Measurements from ENCODE around the gene OTX2.

The OTX2 gene

GRCh38 chr14:56796259-56796658 lies 14.0 kb downstream of the OTX2 start:
- no peak for DNase-seq (ENCODE audit: low spot score)

GRCh38 chr14:56795284-56795622 lies 15.0 kb downstream of the OTX2 start:
- no peak for DNase-seq (ENCODE audit: low spot score)

- no peak for DNase-seq (ENCODE audit: low spot score)
These were observed 15.6 kb downstream of the OTX2 start for GRCh38 chr14:56794557-56795283.

GRCh38 chr14:56794088-56794556 lies 16.2 kb downstream of the OTX2 start:
- DNase-seq (ENCODE audit: low spot score): no peak

- DNase-seq (ENCODE audit: low spot score): no peak
These were observed 20.3 kb downstream of the OTX2 start for GRCh38 chr14:56789955-56790354.

GRCh38 chr14:56787530-56787929 lies 22.7 kb downstream of the OTX2 start:
- DNase-seq (ENCODE audit: low spot score): no peak

- DNase-seq (ENCODE audit: low spot score): no peak
These were observed 27.6 kb downstream of the OTX2 start for GRCh38 chr14:56782711-56783110.

- DNase-seq (ENCODE audit: low spot score): no peak
These were observed 35.8 kb downstream of the OTX2 start for GRCh38 chr14:56774503-56774902.

GRCh38 chr14:56770512-56770911 lies 39.8 kb downstream of the OTX2 start:
- no peak for DNase-seq (ENCODE audit: low spot score)

GRCh38 chr14:56760164-56760914 lies 49.9 kb downstream of the OTX2 start:
- no peak for DNase-seq (ENCODE audit: low spot score)

GRCh38 chr14:56759633-56760032 lies 50.6 kb downstream of the OTX2 start:
- DNase-seq (ENCODE audit: low spot score): no peak

GRCh38 chr14:56759094-56759493 lies 51.2 kb downstream of the OTX2 start:
- no peak for DNase-seq (ENCODE audit: low spot score)

- DNase-seq (ENCODE audit: low spot score): no peak
These were observed 55.4 kb downstream of the OTX2 start for GRCh38 chr14:56754921-56755320.

- DNase-seq (ENCODE audit: low spot score): no peak
These were observed 56.9 kb downstream of the OTX2 start for GRCh38 chr14:56753396-56753795.

GRCh38 chr14:56752428-56752827 lies 57.9 kb downstream of the OTX2 start:
- DNase-seq (ENCODE audit: low spot score): no peak

GRCh38 chr14:56751471-56751870 lies 58.8 kb downstream of the OTX2 start:
- no peak for DNase-seq (ENCODE audit: low spot score)

Data from AG08395 (cell line).